GM23248 (cell line): Measurements from ENCODE around the gene SPTBN4.

ENCODE experiments used
- EZH2 ChIP-seq: fragments of 200-600 bp; sonication (generic); IDR thresholded peaks from 2 replicates; pipeline ENCODE4 v1.6.1; 2018; ENCODE audit warnings: antibody characterized with exemption, mild to moderate bottlenecking; ENCODE audit not compliant: insufficient read depth, poor library complexity, severe bottlenecking
- EZH2phosphoT487 ChIP-seq: fragments of 200-600 bp; sonication (generic); IDR thresholded peaks from 2 replicates; pipeline ENCODE4 v1.6.1; 2018; ENCODE audit warnings: antibody characterized with exemption, moderate library complexity, mild to moderate bottlenecking, low read depth; ENCODE audit not compliant: insufficient read depth

- TF ChIP-seq EZH2 = no peak
- TF ChIP-seq EZH2phosphoT487 = no peak
These were observed 1.1 kb upstream of the SPTBN4 start, which contains the start of gene BLVRB for GRCh38 chr19:40465557-40466218.
